Neural cell (in vitro differentiated cells): ENCODE results near the gene SLC35G1. TPM values are rescaled to one million over a fixed set of nuclear protein-coding genes. Genes with fewer than 3 reads are reported as not detected.

ENCODE experiments used
- H2AFZ ChIP-seq: fragments of 200-600, 300-800 bp; sonication (generic), shearing (Covaris generic); 2 replicates; pipeline ENCODE4 v1.6.0; 2014; ENCODE audit warnings: low read depth, mild to moderate bottlenecking, antibody characterized with exemption, low read length, moderate library complexity
- H3F3A ChIP-seq: fragments of 200-600 bp; shearing (Covaris generic); 2 replicates; pipeline ENCODE4 v1.6.1; 2016; ENCODE audit warnings: mild to moderate bottlenecking, moderate library complexity, mixed read lengths, antibody characterized with exemption, low read length; ENCODE audit not compliant: insufficient read depth, poor library complexity, severe bottlenecking
- H3K27ac ChIP-seq: fragments of 200-600, 300-800 bp; sonication (generic), shearing (Covaris generic); 2 replicates; pipeline ENCODE4 v1.5.1; 2014; ENCODE audit warnings: mild to moderate bottlenecking, low read length, moderate library complexity
- H3K27me3 ChIP-seq: fragments of 300-800, 200-600 bp; sonication (generic), shearing (Covaris generic); 2 replicates; pipeline ENCODE4 v1.6.0; 2014; ENCODE audit warnings: mild to moderate bottlenecking, low read depth, low read length, moderate library complexity; ENCODE audit not compliant: insufficient read depth
- H3K36me3 ChIP-seq: fragments of 300-800, 200-600 bp; sonication (generic), shearing (Covaris generic); 2 replicates; pipeline ENCODE4 v1.5.1; 2014; ENCODE audit warnings: mild to moderate bottlenecking, antibody characterized with exemption, low read length, moderate library complexity; ENCODE audit not compliant: insufficient read depth
- H3K4me2 ChIP-seq: fragments of 300-800, 200-600 bp; sonication (generic), shearing (Covaris generic); 2 replicates; pipeline ENCODE4 v1.6.0; 2014; ENCODE audit warnings: mild to moderate bottlenecking, low read length
- H3K4me3 ChIP-seq: fragments of 300-800, 200-600 bp; sonication (generic), shearing (Covaris generic); 2 replicates; pipeline ENCODE4 v1.5.1; 2014; ENCODE audit warnings: mild to moderate bottlenecking, low read length, moderate library complexity
- H3K79me2 ChIP-seq: fragments of 200-600 bp; shearing (Covaris generic); replicated peaks from 2 replicates; pipeline ENCODE4 v1.6.0; 2014; ENCODE audit warnings: mild to moderate bottlenecking, low read length, moderate library complexity; ENCODE audit not compliant: insufficient read depth
- H3K9ac ChIP-seq: fragments of 300-800, 200-600 bp; sonication (generic), shearing (Covaris generic); 2 replicates; pipeline ENCODE4 v1.6.1; 2016; ENCODE audit warnings: mild to moderate bottlenecking, low read length, mixed read lengths
- H3K9me2 ChIP-seq: fragments of 200-600 bp; shearing (Covaris generic); 2 replicates; pipeline ENCODE4 v1.6.1; 2016; ENCODE audit warnings: mild to moderate bottlenecking, low read length, mixed read lengths; ENCODE audit not compliant: insufficient read depth
- H3K9me3 ChIP-seq: fragments of 200-600, 300-800 bp; sonication (generic), shearing (Covaris generic); 2 replicates; pipeline ENCODE4 v1.6.1; 2016; ENCODE audit warnings: mild to moderate bottlenecking, mixed run types, low read length, moderate library complexity, mixed read lengths
- H4K20me1 ChIP-seq: fragments of 200-600 bp; shearing (Covaris generic); 2 replicates; pipeline ENCODE4 v1.6.1; 2016; ENCODE audit warnings: mild to moderate bottlenecking, mixed run types; ENCODE audit not compliant: insufficient read depth
- EP300 ChIP-seq: fragments of 450-650 bp; conservative IDR thresholded peaks from 2 replicates; pipeline ENCODE4 v1.6.1; 2014; ENCODE audit warnings: antibody characterized with exemption, mild to moderate bottlenecking, moderate library complexity; ENCODE audit not compliant: poor library complexity, severe bottlenecking
- EZH2 ChIP-seq: fragments of 200-600, 300-800 bp; shearing (Covaris generic), sonication (generic); IDR thresholded peaks from 2 replicates; pipeline ENCODE4 v1.6.1; 2014; ENCODE audit warnings: antibody characterized with exemption, low read length, borderline replicate concordance, mild to moderate bottlenecking; ENCODE audit not compliant: insufficient read depth, poor library complexity, severe bottlenecking
- MXI1 ChIP-seq: fragments of 450-650 bp; conservative IDR thresholded peaks from 2 replicates; pipeline ENCODE4 v1.6.1; 2014; ENCODE audit warnings: antibody characterized with exemption, mild to moderate bottlenecking; ENCODE audit not compliant: poor library complexity, severe bottlenecking
- POLR2AphosphoS5 ChIP-seq: IDR thresholded peaks from 2 replicates; pipeline ENCODE4 v1.6.1; 2012
- RAD21 ChIP-seq: fragments of 450-650 bp; conservative IDR thresholded peaks from 2 replicates; pipeline ENCODE4 v1.6.1; 2014; ENCODE audit warnings: antibody characterized with exemption, mild to moderate bottlenecking, moderate library complexity
- SMC3 ChIP-seq: fragments of 450-650 bp; conservative IDR thresholded peaks from 2 replicates; pipeline ENCODE4 v1.6.1; 2014; ENCODE audit warnings: antibody characterized with exemption, mild to moderate bottlenecking, moderate library complexity; ENCODE audit not compliant: poor library complexity
- TAF1 ChIP-seq: IDR thresholded peaks from 2 replicates; pipeline ENCODE4 v1.6.1; 2012; ENCODE audit warnings: low read depth
- polyA plus RNA-seq: library from polyadenylated mRNA; depleted of rRNA; stranded (reverse); fragments of >200 nt; gene quantifications from 2 replicates; pipeline ENCODE4 v1.2.3, GENCODE V29; 2014
- TF ChIP-seq, protein P1 (sequence below): fragments of 450-650 bp; IDR thresholded peaks from 2 replicates; pipeline ENCODE4 v1.5.1; 2014; ENCODE audit warnings: antibody characterized with exemption, mild to moderate bottlenecking, moderate library complexity; ENCODE audit not compliant: poor library complexity, severe bottlenecking
- TF ChIP-seq, protein P2 (sequence below): IDR thresholded peaks from 2 replicates; pipeline ENCODE4 v1.6.1; 2012; ENCODE audit warnings: borderline replicate concordance

Gene SLC35G1
- polyA plus RNA-seq, 1 donor from 2014 or later, result 3.3 TPM

DNA sequence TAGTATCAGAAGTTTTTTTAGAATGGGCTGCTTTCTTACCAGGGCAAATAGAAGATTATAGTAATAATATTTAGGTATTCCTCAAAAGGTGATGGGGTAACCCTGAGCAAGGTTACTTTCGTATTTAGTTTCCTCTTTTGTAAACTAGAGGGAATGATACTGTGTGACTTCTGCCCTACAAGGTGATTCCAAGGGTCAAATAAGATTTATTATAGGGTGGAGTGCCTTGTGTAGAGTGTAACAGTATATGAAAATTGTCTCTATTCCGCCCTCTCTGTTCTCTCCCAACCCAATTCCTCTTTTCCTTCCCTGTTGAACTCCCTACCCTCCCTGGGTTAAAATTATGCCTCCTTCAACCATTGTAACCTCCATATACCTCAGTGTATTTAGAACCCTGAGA lies 5.3 kb downstream of the SLC35G1 start:
- Histone ChIP-seq H2AFZ (no peak overlapping the region), H3K9me3 (no peaks in the 10 kb centered on the region), H3K9ac (no peak overlapping the region), H3F3A (no peaks in the 10 kb centered on the region), H3K27me3 (peaks cover 11% of the 10 kb centered on the region), H3K4me2 (no peak overlapping the region), H4K20me1 (no peaks in the 10 kb centered on the region), H3K36me3 (no peaks in the 10 kb centered on the region), H3K4me3 (no peak overlapping the region), H3K27ac (no peak overlapping the region), H3K9me2 (no peaks in the 10 kb centered on the region), H3K79me2 (no peaks in the 10 kb centered on the region)
- TF ChIP-seq RAD21 (no peak), SMC3 (no peak), POLR2AphosphoS5 (no peak), MXI1 (no peak), EZH2 (no peak), EP300 (no peak), TAF1 (no peak)
- TF ChIP-seq, protein P1, sequence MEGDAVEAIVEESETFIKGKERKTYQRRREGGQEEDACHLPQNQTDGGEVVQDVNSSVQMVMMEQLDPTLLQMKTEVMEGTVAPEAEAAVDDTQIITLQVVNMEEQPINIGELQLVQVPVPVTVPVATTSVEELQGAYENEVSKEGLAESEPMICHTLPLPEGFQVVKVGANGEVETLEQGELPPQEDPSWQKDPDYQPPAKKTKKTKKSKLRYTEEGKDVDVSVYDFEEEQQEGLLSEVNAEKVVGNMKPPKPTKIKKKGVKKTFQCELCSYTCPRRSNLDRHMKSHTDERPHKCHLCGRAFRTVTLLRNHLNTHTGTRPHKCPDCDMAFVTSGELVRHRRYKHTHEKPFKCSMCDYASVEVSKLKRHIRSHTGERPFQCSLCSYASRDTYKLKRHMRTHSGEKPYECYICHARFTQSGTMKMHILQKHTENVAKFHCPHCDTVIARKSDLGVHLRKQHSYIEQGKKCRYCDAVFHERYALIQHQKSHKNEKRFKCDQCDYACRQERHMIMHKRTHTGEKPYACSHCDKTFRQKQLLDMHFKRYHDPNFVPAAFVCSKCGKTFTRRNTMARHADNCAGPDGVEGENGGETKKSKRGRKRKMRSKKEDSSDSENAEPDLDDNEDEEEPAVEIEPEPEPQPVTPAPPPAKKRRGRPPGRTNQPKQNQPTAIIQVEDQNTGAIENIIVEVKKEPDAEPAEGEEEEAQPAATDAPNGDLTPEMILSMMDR, result no peak
- TF ChIP-seq, protein P2, sequence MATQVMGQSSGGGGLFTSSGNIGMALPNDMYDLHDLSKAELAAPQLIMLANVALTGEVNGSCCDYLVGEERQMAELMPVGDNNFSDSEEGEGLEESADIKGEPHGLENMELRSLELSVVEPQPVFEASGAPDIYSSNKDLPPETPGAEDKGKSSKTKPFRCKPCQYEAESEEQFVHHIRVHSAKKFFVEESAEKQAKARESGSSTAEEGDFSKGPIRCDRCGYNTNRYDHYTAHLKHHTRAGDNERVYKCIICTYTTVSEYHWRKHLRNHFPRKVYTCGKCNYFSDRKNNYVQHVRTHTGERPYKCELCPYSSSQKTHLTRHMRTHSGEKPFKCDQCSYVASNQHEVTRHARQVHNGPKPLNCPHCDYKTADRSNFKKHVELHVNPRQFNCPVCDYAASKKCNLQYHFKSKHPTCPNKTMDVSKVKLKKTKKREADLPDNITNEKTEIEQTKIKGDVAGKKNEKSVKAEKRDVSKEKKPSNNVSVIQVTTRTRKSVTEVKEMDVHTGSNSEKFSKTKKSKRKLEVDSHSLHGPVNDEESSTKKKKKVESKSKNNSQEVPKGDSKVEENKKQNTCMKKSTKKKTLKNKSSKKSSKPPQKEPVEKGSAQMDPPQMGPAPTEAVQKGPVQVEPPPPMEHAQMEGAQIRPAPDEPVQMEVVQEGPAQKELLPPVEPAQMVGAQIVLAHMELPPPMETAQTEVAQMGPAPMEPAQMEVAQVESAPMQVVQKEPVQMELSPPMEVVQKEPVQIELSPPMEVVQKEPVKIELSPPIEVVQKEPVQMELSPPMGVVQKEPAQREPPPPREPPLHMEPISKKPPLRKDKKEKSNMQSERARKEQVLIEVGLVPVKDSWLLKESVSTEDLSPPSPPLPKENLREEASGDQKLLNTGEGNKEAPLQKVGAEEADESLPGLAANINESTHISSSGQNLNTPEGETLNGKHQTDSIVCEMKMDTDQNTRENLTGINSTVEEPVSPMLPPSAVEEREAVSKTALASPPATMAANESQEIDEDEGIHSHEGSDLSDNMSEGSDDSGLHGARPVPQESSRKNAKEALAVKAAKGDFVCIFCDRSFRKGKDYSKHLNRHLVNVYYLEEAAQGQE, result no peak

DNA sequence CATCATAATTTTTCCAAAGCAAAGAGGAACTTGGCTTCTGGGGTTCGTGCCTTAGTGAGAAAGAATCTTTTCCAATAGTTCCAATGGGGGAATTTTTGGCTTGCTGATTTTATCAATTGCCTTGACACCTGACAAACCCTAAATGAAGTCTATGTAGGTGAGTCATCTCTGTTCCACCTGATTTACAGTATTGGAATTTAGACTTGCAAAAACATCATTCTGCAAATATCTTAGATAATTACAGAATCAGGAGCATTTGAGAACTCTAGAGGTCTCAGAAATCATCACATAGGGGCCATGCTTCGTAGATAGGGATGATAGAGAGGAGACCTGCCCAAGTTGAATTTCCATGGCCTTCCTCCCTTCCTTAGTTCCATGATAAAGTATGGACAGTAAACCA lies 9.3 kb downstream of the SLC35G1 start:
- no peaks in the 10 kb centered on the region for H3K79me2 ChIP-seq
- no peaks in the 10 kb centered on the region for H4K20me1 ChIP-seq
- H3K4me3 ChIP-seq, result no peak overlapping the region
- no peaks in the 10 kb centered on the region for H3K36me3 ChIP-seq
- H3K9me3 ChIP-seq, result no peaks in the 10 kb centered on the region
- no peaks in the 10 kb centered on the region for H3K27me3 ChIP-seq
- no peak overlapping the region for H3K27ac ChIP-seq
- no peak for TF ChIP-seq MXI1
- H3K9me2 ChIP-seq, result no peaks in the 10 kb centered on the region
- H3F3A ChIP-seq, result no peaks in the 10 kb centered on the region
- no peak overlapping the region for H3K4me2 ChIP-seq
- H2AFZ ChIP-seq, result no peak overlapping the region
- no peak overlapping the region for H3K9ac ChIP-seq

DNA sequence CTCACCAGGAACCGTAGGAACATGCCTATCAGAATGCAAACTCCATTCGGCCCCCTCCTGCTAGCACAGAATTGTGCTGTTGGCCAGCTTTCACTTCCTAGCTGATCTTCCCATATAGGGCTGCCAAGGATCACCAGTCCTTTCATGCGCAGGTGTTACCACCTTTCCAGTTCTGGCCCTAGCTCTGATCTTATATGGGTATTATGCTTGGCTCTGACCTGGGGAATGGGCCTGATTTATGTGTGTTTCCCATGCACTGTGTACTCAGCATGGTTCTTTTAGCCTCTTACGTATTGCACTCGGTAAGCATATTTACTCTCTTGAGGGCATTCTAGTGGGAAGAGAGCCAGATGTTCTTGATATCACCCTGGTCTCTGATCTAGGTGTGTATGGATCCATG lies 11.1 kb downstream of the SLC35G1 start:
- no peaks in the 10 kb centered on the region for H3F3A ChIP-seq
- H3K9me3 ChIP-seq, result no peaks in the 10 kb centered on the region
- no peaks in the 10 kb centered on the region for H4K20me1 ChIP-seq
- no peak overlapping the region for H3K27ac ChIP-seq
- TF ChIP-seq POLR2AphosphoS5 (no peak), EZH2 (no peak), RAD21 (no peak), MXI1 (no peak), SMC3 (no peak), TAF1 (no peak), EP300 (no peak)
- TF ChIP-seq, protein P2, result no peak
- TF ChIP-seq, protein P1, result no peak
- no peaks in the 10 kb centered on the region for H3K27me3 ChIP-seq
- no peaks in the 10 kb centered on the region for H3K79me2 ChIP-seq
- H3K9ac ChIP-seq, result no peak overlapping the region
- no peaks in the 10 kb centered on the region for H3K36me3 ChIP-seq
- H3K9me2 ChIP-seq, result no peaks in the 10 kb centered on the region
- H3K4me3 ChIP-seq, result no peak overlapping the region
- no peak overlapping the region for H2AFZ ChIP-seq
- H3K4me2 ChIP-seq, result no peak overlapping the region
